T-helper 1 cell (primary cell): Measurements from ENCODE around the gene BRK1.
"Not testable (repeated sequence)": the region's sequence is repeated elsewhere in the genome, so short reads cannot be mapped to it uniquely, and the experiment has no call there.

Experiments used
- DNase-seq, 5 donors: peaks; one replicate each; pipeline ENCODE4 v3.0.0-alpha.2; 2012 to 2020
- total RNA-seq, 4 donors: gene quantifications; one replicate each; lab custom pipeline; 2026; lab: John Stamatoyannopoulos, UW

Gene BRK1
- total RNA-seq = 27.7 to 39.0 (median 34.4) reads per million in 4 donors

DNA sequence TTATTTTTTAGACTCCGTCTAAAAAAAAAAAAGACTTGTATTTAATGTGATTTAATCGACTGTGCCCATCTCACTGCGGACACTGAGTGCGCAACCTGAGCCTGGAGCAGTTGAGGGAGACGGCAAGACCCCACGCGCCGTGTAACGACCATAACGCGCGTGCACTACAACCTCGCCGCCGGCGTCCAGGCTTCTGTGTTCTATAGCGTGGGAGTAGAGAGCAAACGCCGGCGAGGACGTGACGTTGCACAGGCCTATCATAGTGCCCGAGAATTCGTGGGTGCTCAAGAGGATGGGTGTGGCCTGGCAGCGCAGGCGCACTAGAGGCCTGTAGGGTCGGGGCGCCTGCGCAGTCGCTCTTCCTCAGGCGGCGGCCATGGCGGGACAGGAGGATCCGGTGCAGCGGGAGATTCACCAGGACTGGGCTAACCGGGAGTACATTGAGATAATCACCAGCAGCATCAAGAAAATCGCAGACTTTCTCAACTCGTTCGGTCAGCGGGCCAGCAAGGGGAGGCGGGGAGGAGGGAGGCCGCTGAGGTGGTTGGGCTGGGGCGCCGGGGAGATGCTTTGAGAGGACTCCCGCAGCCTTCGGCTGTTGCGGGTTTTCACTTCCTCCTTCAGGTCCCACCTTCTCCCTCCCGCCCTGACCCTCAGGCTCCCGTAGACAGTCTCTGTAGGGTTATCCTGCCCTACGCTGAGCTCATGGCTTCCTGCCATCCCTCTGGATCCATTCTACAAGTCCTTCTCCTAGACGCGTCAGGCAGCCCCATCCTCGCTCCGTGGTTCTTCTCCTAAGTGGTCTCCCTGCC is at the start of gene BRK1:
TSS of gene BRK1 (plus strand) at position 350 of the 812 bp plus-strand sequence. CDS start at position 377, 27 bp downstream.
- peak; percentile 86 to 98 (median 92) for DNase-seq

DNA sequence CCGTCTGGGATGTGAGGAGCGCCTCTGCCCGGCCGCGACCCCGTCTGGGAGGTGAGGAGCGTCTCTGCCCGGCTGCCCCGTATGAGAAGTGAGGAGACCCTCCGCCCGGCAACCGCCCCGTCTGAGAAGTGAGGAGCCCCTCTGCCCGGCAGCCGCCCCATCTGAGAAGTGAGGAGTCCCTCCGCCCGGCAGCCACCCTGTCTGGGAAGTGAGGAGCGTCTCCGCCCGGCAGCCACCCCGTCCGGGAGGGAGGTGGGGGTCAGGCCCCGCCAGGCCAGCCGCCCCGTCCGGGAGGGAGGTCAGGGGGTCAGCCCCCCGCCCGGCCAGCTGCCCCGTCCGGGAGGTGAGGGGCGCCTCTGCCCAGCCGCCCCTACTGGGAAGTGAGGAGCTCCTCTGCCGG is 45.4 kb upstream of the BRK1 start:
- not testable (repeated sequence) for DNase-seq

DNA sequence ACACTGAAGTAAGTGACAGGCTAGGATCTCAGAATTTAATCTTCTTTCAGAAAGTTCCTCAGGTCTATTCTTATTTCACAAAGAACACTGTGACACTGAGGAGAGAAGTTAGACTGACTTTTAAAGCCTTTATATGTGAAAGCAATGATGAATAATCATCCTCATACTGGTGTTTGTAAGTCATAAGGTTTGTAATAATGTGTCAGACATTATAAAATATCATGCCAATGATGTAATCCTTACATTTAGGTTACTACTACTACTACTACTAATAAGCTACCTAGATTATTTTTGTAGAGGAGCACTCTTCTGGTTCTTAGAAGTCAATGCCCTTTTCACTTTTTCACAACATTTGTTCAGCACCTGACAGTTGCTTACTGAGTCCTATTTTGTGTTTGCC is 40.8 kb upstream of the BRK1 start:
- DNase-seq = no peak

GRCh38 chr3:10081871-10082270 is 33.6 kb upstream of the BRK1 start:
- DNase-seq = no peak

GRCh38 chr3:10085738-10086137 is 29.7 kb upstream of the BRK1 start:
- no peak for DNase-seq

GRCh38 chr3:10088256-10088655 is 27.2 kb upstream of the BRK1 start:
- no peak for DNase-seq

GRCh38 chr3:10090179-10090578 is 25.3 kb upstream of the BRK1 start:
- no peak for DNase-seq

- not testable (repeated sequence) for DNase-seq
Observed at GRCh38 chr3:10090774-10091173, 24.7 kb upstream of the BRK1 start.

DNA sequence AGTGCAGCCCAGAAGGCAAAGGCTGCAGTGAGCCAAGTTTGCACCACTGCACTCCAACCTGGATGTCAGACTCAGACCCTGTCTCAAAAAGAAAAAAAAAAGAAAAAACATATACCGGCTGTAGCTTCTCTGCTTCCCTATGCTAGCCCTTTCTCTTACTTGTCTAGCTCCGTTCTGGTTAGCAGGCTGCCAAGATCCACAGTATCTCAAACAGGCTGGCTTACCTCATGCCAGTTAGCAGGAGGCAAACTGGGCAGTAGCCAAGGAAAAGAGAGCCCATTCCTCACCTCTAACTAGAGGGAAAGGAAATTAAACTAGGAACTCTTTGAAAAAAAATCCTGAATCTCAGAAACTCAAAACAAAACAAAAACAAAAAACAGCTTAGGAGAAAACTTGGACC is 24.1 kb upstream of the BRK1 start:
- not testable (repeated sequence) for DNase-seq

DNA sequence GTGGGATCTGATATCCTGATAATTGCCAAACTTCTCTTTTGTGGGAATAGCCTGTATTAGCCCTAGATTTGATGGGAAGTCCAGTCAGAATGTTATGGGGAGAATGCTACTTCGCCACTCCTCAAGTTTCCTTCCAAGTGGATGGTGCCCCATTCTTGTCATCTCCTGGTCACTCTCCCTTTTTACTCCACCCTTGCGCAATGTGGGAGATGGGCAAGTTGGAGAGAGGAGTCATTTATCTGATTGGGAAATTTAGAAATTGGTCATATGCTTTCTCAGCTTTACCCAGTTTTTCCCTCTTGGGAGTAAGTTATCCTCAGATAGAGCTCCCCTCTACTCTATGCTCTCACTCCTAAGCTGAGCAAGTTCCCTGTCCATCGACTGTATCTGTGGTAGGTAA is 21.8 kb upstream of the BRK1 start:
- no peak for DNase-seq

DNA sequence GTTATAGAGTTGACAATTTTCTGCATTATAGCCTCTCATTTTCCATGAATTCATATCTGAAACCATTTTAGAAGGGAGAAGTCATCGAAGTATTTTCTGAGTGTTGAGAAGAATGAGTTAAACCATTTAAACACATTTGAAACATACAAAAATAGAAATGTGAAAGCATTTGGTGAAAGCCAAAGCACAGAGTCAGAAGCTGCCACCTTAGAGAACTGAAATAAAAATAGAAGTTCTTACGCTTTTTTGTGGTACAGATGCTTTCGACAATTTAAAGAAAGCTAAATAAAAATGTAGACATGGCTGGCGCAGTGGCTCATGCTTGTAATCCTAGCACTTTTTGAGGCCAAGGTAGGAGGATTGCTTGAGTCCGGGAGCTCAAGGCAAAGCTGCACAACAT is 16.4 kb upstream of the BRK1 start:
- no peak for DNase-seq

DNA sequence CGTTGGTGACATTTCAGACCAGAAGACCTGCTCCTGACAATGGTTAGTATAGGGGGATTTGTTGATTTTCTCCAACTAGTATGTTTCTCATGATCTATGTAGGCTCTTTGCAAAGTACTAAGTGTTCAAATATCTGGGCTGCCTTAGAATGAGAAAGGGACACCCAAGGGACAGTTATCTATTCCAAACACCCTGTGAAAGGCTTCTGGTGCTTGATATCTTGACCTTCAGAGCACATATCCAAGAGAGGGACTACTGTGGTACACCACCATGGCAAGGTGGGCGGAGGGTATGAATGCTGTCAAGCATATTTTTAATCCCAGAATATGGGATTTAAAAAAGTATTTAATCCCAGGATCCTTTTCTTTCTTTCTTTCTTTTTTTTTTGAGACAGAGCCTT is 8.6 kb upstream of the BRK1 start:
- DNase-seq = no peak

DNA sequence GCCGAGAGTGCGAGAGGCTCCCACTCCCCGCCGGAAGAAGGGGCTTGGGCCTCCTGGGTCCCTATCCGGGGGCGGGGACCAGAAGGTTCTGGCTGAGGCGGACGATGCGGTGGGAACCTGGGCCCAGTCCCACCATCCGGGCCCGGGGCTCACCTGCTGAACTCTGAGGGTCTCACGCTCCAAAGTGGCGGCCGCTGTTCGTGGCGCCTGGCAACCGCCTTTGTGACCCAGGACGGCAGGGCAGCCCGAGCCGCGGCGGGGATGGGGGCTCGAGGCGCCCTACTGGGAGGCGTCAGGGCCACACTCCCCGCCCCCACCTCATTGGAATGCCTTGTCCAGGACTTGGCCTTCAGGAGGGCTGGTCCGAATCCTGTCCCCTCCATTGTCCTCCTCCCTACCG is 7.4 kb upstream of the BRK1 start, which contains the start of gene FANCD2OS:
TSS of gene FANCD2OS (minus strand) at position 165 of the 400 bp plus-strand sequence. CDS start 3,481 bp downstream, outside the sequence.
- DNase-seq = no peak

DNA sequence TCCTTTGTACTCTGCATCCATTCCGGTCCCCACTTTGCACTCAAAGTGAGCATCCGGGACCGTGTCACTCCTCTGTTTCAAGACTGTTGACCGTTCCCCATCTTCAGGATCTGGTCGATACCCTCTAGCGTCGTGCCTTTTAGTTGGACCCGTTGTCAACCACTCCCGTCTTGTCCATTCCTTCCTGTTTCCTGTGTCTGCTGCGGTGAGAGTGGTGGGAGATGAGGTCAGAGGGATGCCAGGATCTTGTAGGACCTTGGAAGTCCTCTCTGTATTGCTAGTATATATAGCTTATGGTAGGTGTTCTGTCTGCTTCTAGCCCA is 624 bp downstream of the BRK1 start:
- no peak for DNase-seq

DNA sequence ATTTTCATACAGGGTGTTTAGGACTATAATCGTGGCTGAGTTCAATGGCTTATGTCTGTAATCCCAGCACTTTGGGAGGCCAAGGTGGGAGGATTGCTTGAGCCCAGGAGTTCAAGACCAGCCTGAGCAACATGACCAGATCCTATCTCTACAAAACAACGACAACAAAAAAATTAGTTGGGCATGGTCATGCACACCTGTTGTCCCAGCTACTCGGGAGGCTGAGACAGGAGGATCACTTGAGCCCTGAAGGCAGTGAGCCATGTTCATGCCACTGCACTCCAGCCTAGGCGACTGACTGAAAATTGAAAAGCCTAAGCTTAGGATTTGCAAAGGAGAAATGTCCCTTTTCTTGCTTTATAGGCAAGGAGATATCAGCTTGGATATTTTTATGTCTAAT is 1.5 kb downstream of the BRK1 start:
- no peak for DNase-seq

GRCh38 chr3:10119376-10119775 is 3.9 kb downstream of the BRK1 start:
- no peak for DNase-seq

GRCh38 chr3:10121064-10121463 is 5.6 kb downstream of the BRK1 start:
- DNase-seq = no peak

DNA sequence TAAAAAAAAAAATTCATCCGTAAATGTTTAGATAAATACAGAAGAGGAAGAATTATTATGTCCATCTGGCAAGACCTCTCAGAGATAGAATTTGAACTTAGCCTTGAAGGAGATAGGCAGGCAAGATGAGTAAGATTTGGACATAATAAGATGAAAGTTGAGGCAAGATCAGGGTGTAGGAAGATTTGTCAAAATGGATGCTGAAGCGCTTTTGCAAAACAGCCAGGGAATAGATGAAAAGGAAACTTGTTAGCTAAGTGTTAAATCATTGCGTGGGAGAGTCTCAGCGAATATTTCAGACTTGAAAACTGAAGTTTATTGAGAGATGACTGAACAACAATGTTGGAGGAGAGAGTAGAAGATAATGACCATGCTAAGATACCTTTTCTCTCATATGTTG is 7.2 kb downstream of the BRK1 start:
- no peak for DNase-seq

GRCh38 chr3:10135872-10136271 is 20.4 kb downstream of the BRK1 start:
- not testable (repeated sequence) for DNase-seq

DNA sequence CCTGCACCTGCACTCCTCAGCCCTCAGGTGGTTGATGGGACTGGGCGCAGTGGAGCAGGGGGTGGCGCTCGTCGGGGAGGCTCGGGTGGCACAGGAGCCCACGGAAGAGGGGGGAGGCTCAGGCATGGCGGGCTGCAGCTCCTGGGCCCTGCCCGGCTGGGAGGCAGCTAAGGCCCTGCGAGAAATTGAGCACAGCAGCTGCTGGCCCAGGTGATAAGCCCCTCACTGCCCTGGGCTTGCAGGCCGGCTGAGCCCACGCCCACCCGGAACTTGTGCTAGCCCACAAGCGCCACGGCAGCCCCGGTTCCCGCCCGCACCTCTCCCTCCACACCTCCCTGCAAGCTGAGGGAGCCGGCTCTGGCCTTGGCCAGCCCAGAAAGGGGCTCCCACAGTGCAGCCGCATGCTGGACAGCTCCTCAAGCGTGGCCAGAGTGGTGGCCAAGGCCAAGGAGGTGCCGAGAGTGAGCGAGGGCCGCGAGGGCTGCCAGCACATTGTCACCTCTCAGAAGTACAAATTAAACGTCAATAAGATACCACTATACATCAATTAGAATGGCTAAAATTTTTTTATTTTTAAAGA is 21.0 kb downstream of the BRK1 start:
- DNase-seq = no peak

DNA sequence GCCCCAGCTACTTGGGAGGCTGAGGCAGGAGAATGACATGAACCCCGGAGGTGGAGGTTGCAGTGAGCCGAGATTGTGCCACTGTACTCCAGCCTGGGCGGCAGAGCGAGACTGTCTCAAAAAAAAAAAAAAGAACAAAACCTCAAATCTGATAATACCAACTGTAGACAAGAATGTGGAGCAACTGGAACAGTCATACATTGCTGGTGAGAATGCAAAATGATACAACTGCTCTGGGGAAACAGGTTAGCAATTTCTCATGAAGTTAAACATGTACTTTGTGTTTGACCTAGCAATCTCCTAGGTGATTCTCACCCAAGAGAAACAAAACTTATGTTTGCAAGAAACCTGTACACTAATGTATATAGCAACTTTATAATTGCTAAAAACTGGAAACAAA is 21.7 kb downstream of the BRK1 start:
- no peak for DNase-seq

- DNase-seq = no peak
Observed at GRCh38 chr3:10140996-10141546, 25.6 kb downstream of the BRK1 start.

GRCh38 chr3:10142707-10143560 is 27.5 kb downstream of the BRK1 start:
- peak in 2 of 5 donors; percentile 14 to 25 for DNase-seq
